Liver (tissue), 9 donors: ENCODE data around the gene TRMT1. TPM values are rescaled to one million over a fixed set of nuclear protein-coding genes. Genes with fewer than 3 reads are reported as not detected.

ENCODE experiments used
- DNase-seq: peaks from one replicate; pipeline ENCODE4 v3.0.0-alpha.2; 2017; ENCODE audit warnings: low spot score
- H3K27ac ChIP-seq, 2 donors: one replicate each; pipeline ENCODE4 v1.7.0; 2013; ENCODE audit warnings: inconsistent platforms in 2 of 2, low read length in 2 of 2, control low read depth in 1 of 2, low read depth in 1 of 2, mild to moderate bottlenecking in 1 of 2
- H3K27me3 ChIP-seq, 4 donors: one replicate each; pipeline versions ENCODE4 v1.6.1 to v1.7.0; 2013; ENCODE audit warnings: low read length in 3 of 4, inconsistent platforms in 1 of 4, mild to moderate bottlenecking in 1 of 4, moderate library complexity in 1 of 4; ENCODE audit not compliant: control insufficient read depth in 4 of 4, insufficient read depth in 4 of 4
- H3K36me3 ChIP-seq, 4 donors: one replicate each; pipeline versions ENCODE4 v1.6.1 to v1.7.0; 2013; ENCODE audit warnings: low read length in 3 of 4, mild to moderate bottlenecking in 3 of 4, low read depth in 1 of 4, moderate library complexity in 1 of 4; ENCODE audit not compliant: control insufficient read depth in 4 of 4, insufficient read depth in 3 of 4
- H3K4me1 ChIP-seq, 4 donors: one replicate each; pipeline versions ENCODE4 v1.6.1 to v1.7.0; 2013; ENCODE audit warnings: low read length in 3 of 4, mild to moderate bottlenecking in 3 of 4, moderate library complexity in 1 of 4; ENCODE audit not compliant: control insufficient read depth in 4 of 4, insufficient read depth in 4 of 4
- H3K4me3 ChIP-seq, 3 donors: one replicate each; pipeline versions ENCODE4 v1.6.1 to v1.7.0; 2013; ENCODE audit warnings: low read length in 3 of 3, control low read depth in 1 of 3, low read depth in 1 of 3, mild to moderate bottlenecking in 1 of 3
- H3K9ac ChIP-seq, 2 donors: one replicate each; pipeline ENCODE4 v1.7.0; 2013; ENCODE audit warnings: low read length in 2 of 2, mild to moderate bottlenecking in 2 of 2, moderate library complexity in 2 of 2, control low read depth in 1 of 2, low read depth in 1 of 2
- H3K9me3 ChIP-seq, 4 donors: one replicate each; pipeline versions ENCODE4 v1.6.1 to v1.7.0; 2013; ENCODE audit warnings: low read length in 3 of 4; ENCODE audit not compliant: control insufficient read depth in 4 of 4
- ATF3 ChIP-seq: IDR thresholded peaks from 2 replicates; pipeline ENCODE4 v1.6.1; 2016; ENCODE audit warnings: antibody characterized with exemption
- CTCF ChIP-seq: fragments of 150-350 bp; IDR thresholded peaks from 2 replicates; pipeline ENCODE4 v1.5.1; 2017; ENCODE audit warnings: improper control_type of control experiment, low read depth, low read length; ENCODE audit not compliant: missing input control
- EGR1 ChIP-seq, 2 donors: IDR thresholded peaks; 2 replicates each; pipeline ENCODE4 v1.6.1; 2016 to 2018; ENCODE audit warnings: antibody characterized with exemption in 2 of 2, low read depth in 2 of 2
- FOXA1 ChIP-seq: IDR thresholded peaks from 2 replicates; pipeline ENCODE4 v1.6.1; 2016; ENCODE audit warnings: antibody characterized with exemption
- FOXA2 ChIP-seq: IDR thresholded peaks from 2 replicates; pipeline ENCODE4 v1.6.1; 2016; ENCODE audit warnings: antibody characterized with exemption
- HNF4A ChIP-seq, 2 donors: conservative IDR thresholded peaks; 2 replicates each; pipeline ENCODE4 v1.6.1; 2016; ENCODE audit warnings: antibody characterized with exemption in 2 of 2, mild to moderate bottlenecking in 2 of 2
- HNF4G ChIP-seq: IDR thresholded peaks from 2 replicates; pipeline ENCODE4 v1.6.1; 2016; ENCODE audit warnings: antibody characterized with exemption
- JUND ChIP-seq, 2 donors: IDR thresholded peaks; 2 replicates each; pipeline ENCODE4 v1.6.1; 2016; ENCODE audit warnings: antibody characterized with exemption in 2 of 2
- MAX ChIP-seq: IDR thresholded peaks from 2 replicates; pipeline ENCODE4 v1.6.1; 2016; ENCODE audit warnings: antibody characterized with exemption
- NR2F2 ChIP-seq: IDR thresholded peaks from 2 replicates; pipeline ENCODE4 v1.6.1; 2016; ENCODE audit warnings: antibody characterized with exemption
- RAD21 ChIP-seq, 2 donors: IDR thresholded peaks; 2 replicates each; pipeline ENCODE4 v1.6.1; 2016; ENCODE audit warnings: antibody characterized with exemption in 2 of 2, mild to moderate bottlenecking in 2 of 2
- REST ChIP-seq: IDR thresholded peaks from 2 replicates; pipeline ENCODE4 v1.6.1; 2016; ENCODE audit warnings: antibody characterized with exemption, mild to moderate bottlenecking
- SP1 ChIP-seq: IDR thresholded peaks from 2 replicates; pipeline ENCODE4 v1.6.1; 2018; ENCODE audit warnings: antibody characterized with exemption, mild to moderate bottlenecking
- TAF1 ChIP-seq: conservative IDR thresholded peaks from 2 replicates; pipeline ENCODE4 v1.6.1; 2016; ENCODE audit warnings: antibody characterized with exemption, mild to moderate bottlenecking
- YY1 ChIP-seq: IDR thresholded peaks from 2 replicates; pipeline ENCODE4 v1.6.1; 2016; ENCODE audit warnings: antibody characterized with exemption, mild to moderate bottlenecking
- ZBTB33 ChIP-seq: IDR thresholded peaks from 2 replicates; pipeline ENCODE4 v1.6.1; 2016; ENCODE audit warnings: antibody characterized with exemption
- WGBS: extraction: QIAGEN DNeasy Blood & Tissue Kit; methylation state at CpG from one replicate; pipeline ENCODE4 v1.1.7; 2013; 5-methylcytosine and 5-hydroxymethylcytosine counted together
- polyA plus RNA-seq, 2 donors: library from polyadenylated mRNA; stranded (reverse) in 1 of 2; unstranded in 1 of 2; fragments of 200-250 nt in 1 of 2; fragments of >200 nt in 1 of 2; fragmentation: Nextera tagmentation in 1 of 2; extraction: Ambion mirVana in 1 of 2; gene quantifications; one replicate each; pipeline versions ENCODE4 v1.2.1 to v1.2.3, GENCODE V29; 2013 to 2015
- total RNA-seq, 2 donors: library from RNA; depleted of rRNA; stranded (reverse); fragments of >200 nt; gene quantifications; one replicate each; pipeline ENCODE4 v1.2.3, GENCODE V29; 2014
- donor health status: healthy.
- donor health status: healthy.
- donor health status: healthy.
- donor health status: healthy.
- donor health status: healthy.

TRMT1 gene
- total and polyA plus RNA-seq, 4 donors, result 8.3 to 15.6 (median 11.7) TPM

GRCh38 chr19:13119627-13120026 is 3.1 kb upstream of the TRMT1 start:
- peak overlapping the region in 1 of 2 donors; percentile 10 for H3K27ac ChIP-seq
- TF ChIP-seq ZBTB33 (no peak), MAX (no peak), ATF3 (no peak), HNF4A (conservative IDR thresholded peaks at IDR 0.05) (no peak), TAF1 (no peak), REST (no peak), EGR1 (IDR thresholded peaks at IDR 0.05; ENCODE audit: low read depth in 2 of 2) (no peak), CTCF (no peak), FOXA2 (no peak), HNF4G (no peak), FOXA1 (no peak), SP1 (no peak), NR2F2 (no peak), RAD21 (IDR thresholded peaks at IDR 0.05) (no peak), JUND (IDR thresholded peaks at IDR 0.05) (no peak), YY1 (no peak)
- H3K36me3 ChIP-seq, result peaks cover 0 to 2% (median 0%) of the 10 kb centered on the region in 4 donors
- no peak overlapping the region for H3K9ac ChIP-seq
- H3K4me3 ChIP-seq, result no peak overlapping the region
- no peak for DNase-seq
- no peaks in the 10 kb centered on the region for H3K27me3 ChIP-seq
- WGBS, result 82% methylated on average over 8 of the region's 8 CpGs
- H3K4me1 ChIP-seq, result peaks cover 12 to 42% (median 31%) of the 10 kb centered on the region in 4 donors
- H3K9me3 ChIP-seq, result no peaks in the 10 kb centered on the region
